Dedifferentiated amniotic fluid mesenchymal stem cell (primary cell): ENCODE measurements around the gene FBXL4.
"Not testable (repeated sequence)": the region's sequence is repeated elsewhere in the genome, so short reads cannot be mapped to it uniquely, and the experiment has no call there.

Experiments used
- DNase-seq: peaks from one replicate; pipeline ENCODE4 v3.0.0-alpha.2; 2016; ENCODE audit errors: extremely low spot score

The FBXL4 gene

DNA sequence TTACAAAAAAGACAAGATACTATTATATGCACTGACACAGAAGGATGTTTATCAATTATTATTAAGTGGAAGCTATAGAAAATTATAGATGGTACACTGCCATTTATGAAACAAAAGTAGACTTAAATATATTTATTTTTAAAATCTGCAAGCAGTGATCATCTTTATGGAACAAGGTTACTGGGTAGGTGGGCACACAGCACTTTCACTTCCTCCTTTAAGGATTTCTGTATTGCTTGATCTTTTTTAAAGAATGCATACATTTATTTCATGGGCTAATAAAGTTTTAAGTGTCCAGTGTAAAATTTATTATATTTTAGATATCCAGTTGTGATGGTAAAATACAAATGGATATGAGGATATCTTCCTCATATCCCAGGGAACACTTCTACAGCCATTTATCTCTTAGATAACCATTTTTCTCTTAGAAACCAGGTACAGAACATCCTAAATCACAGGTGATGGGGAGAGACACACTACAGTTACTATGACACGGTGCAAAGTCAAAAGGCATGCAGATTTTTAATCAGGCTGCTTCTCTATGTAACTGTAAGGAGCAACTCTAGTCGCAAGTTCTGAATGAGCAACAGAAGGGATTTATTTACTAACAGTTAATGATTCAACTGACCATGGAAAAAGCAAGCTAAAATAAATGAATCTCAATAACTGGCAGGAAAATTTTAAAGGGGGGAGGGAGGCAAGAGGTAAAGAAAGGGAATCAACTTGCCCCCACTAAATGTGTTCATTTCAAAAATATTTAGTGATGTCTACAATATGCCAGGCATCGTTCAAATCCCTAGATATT is 2.2 kb downstream of the FBXL4 start:
- DNase-seq = no peak

- peak; percentile 37 for DNase-seq
These were observed 3.1 kb downstream of the FBXL4 start for GRCh38 chr6:98944598-98945081.

DNA sequence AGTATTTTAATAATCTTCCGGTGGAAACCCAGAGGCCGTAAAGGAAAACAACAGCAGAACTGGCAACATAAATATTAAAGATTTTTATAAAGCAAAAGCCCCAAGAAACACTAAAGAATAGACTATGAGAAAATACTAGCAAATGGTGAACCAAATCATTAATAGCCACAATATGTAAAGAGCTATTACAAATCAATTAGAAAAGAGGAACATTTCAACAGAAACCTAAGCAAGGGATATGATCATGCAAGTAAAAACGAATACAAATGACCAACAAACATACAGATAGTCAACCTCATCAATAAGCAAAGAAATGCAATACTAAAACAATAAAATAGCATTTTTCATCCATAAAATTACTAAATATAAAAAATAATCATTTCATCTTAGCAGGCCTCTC is 3.6 kb downstream of the FBXL4 start:
- no peak for DNase-seq

- DNase-seq = no peak
These were observed 5.4 kb downstream of the FBXL4 start for GRCh38 chr6:98942263-98942803.

DNA sequence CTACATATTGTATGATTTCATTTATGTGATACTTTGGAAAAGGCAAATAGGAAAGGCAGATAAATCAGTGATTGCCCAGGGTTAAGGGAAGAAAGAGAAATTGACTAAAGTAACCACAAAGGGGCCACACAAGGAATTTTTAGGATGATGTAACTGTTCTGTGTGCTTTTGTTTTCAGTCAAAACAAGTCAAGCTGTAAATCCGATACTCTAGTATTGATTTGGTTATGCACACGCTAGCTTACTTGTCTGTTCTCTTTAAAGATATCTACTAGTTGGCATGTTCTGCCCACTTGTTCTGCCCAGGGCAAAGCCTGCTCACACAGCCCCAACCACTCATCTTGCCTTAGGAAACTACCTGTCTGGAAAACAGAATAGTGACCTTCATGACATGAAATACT is 6.4 kb downstream of the FBXL4 start:
- DNase-seq = no peak

DNA sequence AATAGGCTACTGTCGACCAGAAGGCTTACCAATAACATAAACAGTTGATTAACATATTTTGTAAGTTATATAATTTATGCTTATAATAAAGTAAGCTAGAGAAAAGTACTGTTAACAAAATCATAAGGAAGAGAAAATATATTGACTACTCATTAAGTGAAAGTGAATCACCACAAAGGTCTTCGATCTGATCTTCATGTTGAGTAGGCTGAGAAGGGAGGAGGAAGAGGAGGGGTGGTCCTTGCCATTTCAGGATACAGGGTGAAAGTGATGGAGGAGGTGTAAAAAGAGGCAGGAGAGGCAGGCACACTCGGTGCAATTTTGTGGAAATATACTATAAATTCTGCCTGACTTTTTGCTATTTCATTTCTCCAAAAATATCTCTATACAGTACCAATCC is 10.4 kb downstream of the FBXL4 start:
- no peak for DNase-seq

- DNase-seq = no peak
These were observed 15.4 kb downstream of the FBXL4 start for GRCh38 chr6:98932381-98932780.

GRCh38 chr6:98931696-98932095 is 16.1 kb downstream of the FBXL4 start:
- DNase-seq = no peak

DNA sequence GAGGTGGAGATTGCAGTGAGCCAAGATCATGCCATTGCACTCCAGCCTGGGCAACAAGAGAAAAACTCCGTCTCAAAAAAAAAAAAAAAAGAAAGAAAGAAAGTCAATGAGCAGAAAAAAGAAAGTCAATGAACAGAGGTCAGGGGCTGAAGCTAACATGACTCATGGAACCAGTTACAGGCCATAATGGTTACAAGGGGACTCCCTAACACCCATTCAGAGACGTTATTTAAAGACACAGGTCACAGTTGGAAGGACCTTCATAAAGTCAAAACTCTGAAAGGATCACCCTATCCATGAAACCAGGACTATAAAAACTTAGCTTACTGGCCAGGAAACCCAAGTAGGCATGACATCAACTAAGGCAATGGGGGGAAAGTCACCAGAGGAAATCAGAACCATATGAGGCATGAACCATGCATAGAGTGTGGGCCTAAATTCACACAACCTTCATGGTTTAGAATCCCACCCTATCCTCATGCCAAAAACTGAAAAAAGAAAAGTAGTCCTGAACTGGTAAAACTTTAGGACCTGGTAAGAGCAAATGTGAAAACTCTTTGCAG is 18.2 kb downstream of the FBXL4 start:
- DNase-seq = no peak

GRCh38 chr6:98928688-98929087 is 19.1 kb downstream of the FBXL4 start:
- DNase-seq = no peak

DNA sequence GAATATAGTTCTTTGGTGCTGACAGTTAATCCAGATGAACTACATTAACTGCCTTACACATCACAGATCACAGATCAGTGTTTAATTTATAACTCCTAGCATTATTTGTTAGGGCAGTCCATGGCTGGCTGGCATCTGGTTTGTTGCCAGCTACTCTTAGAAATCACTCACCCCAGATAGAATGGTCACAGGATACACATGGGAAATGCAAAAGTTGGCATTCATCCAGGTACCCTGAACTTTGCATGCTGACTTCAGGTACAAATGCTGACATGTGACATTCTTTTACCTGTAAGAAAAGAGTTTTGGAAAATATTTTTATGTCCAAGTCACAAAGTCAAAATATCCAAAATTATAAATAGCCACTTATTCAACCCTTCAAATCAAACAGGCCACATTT is 20.2 kb downstream of the FBXL4 start:
- DNase-seq = no peak

GRCh38 chr6:98925831-98926230 is 21.9 kb downstream of the FBXL4 start:
- DNase-seq = no peak

- no peak for DNase-seq
These were observed 23.1 kb downstream of the FBXL4 start for GRCh38 chr6:98924647-98925046.

- DNase-seq = no peak
These were observed 26.8 kb downstream of the FBXL4 start for GRCh38 chr6:98920904-98921431.

DNA sequence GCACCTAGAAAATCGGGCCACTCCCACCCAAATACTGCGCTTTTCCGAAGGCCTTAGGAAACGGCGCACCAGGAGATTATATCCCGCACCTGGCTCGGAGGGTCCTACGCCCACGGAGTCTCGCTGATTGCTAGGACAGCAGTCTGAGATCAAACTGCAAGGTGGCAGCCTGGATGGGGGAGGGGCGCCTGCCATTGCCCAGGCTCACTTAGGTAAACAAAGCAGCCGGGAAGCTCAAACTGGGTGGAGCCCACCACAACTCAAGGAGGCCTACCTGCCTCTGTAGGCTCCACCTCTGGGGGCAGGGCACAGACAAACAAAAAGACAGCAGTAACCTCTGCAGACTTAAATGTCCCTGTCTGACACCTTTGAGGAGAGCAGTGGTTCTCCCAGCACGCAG is 36.8 kb downstream of the FBXL4 start:
- DNase-seq = not testable (repeated sequence)

DNA sequence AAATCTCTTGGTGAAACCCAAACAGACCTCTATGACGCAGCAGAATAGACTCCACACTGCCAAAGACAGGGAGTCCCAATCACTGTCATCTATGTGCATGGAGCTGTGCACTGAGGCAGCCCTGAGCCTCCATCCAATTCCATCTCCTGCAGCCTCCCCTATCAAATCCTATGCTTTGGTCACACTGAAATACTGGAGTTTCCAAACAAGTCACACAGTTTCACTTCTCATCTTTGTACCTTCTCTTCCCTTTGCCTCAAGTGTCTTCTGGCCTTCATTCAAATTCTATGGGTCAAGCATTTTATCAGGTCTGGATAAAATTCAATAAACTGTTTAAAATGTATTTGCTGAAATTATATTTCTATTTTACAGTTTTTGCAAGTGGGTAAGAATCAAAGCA is 38.5 kb downstream of the FBXL4 start:
- DNase-seq = no peak

DNA sequence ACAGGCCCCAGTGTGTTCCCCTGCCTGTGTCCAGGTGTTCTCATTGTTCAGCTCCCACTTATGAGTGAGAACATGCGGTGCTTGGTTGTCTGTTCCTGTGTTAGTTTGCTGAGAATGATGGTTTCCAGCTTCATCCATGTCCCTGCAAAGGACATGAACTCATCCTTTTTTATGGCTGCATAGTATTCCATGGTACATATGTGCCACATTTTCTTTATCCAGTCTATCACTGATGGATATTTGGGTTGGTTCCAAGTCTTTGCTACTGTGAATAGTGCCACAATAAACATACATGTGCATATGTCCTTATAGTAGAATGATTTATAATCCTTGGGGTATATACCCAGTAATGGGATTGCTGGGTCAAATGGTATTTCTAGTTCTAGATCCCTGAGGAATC is 41.4 kb downstream of the FBXL4 start:
- DNase-seq = not testable (repeated sequence)

DNA sequence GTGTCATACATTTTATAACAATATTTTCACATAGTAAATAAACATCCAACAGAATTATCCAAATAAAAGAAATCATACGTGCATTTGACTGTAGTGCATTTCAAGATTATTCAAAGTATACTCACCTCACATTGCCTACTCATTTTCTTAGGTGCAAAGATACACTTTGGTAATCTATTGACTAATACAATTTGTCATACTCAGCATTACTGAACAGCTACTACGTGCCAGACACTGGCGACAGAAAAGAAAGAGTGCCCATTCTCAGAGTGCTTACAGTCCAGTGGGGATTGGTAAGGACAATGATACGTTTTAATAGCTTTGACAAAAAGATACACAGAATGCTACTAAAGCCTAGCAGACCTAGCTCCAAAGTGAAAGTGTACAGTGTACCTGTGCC is 42.0 kb downstream of the FBXL4 start:
- DNase-seq = no peak

GRCh38 chr6:98904096-98904495 is 43.6 kb downstream of the FBXL4 start:
- no peak for DNase-seq

- DNase-seq = no peak
These were observed 47.0 kb downstream of the FBXL4 start for GRCh38 chr6:98900706-98901105.

- DNase-seq = no peak
These were observed 52.9 kb downstream of the FBXL4 start for GRCh38 chr6:98894810-98895209.

DNA sequence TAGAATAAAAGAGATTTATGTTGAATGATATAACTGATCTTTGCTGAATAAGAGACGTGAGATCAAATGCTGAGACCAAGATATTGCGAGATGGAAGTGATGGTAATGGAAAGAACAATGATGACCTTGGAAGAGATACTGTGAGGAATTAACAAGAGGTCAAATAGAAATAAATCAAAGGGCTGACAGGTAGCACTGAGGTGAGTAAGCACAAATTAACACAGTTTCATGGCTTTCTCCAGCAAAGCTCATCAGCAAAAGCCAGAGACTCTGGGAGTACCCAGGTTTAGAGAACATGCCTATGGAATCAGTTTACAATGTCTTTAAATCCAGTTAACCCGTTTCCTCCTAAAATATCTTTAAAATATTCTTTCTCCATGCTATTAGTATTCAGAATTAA is 60.1 kb downstream of the FBXL4 start:
- DNase-seq = no peak

DNA sequence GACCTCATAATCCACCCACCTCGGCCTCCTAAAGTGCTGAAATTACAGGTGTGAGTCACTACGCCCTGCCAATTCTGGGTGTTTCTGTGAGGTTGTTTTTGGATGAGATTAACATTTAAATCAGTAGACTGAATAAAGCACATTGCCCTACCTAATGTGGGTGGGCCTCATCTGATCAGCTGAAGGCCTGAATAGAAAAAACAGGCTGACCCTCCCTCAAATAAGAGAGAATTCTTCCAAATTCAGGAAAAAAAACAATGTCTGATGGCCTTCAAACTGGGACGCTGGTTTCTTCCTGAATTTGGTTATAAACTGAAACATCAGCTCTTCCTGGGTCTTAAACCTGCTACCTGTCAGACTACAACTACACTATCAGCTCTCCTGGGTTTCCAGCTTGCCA is 62.4 kb downstream of the FBXL4 start:
- no peak for DNase-seq
